GM12872 (cell line): ENCODE measurements around the gene TMEM150C.

ENCODE experiments used
- CTCF ChIP-seq: IDR thresholded peaks from 3 replicates; pipeline ENCODE4 v1.5.1; 2011; ENCODE audit warnings: low read depth, mild to moderate bottlenecking, low read length, moderate library complexity; ENCODE audit not compliant: insufficient read depth

Gene TMEM150C

GRCh38 chr4:82594456-82594855 is 32.7 kb upstream of the TMEM150C start:
- no peak for TF ChIP-seq CTCF

- no peak for TF ChIP-seq CTCF
Observed at GRCh38 chr4:82593411-82593810, 31.6 kb upstream of the TMEM150C start.

GRCh38 chr4:82592639-82593038 is 30.9 kb upstream of the TMEM150C start:
- no peak for TF ChIP-seq CTCF

GRCh38 chr4:82591592-82591991 is 29.8 kb upstream of the TMEM150C start:
- TF ChIP-seq CTCF, result no peak

GRCh38 chr4:82589756-82590155 is 28.0 kb upstream of the TMEM150C start:
- no peak for TF ChIP-seq CTCF

- no peak for TF ChIP-seq CTCF
Observed at GRCh38 chr4:82588771-82589270, 27.0 kb upstream of the TMEM150C start.

GRCh38 chr4:82587826-82588540 is 26.2 kb upstream of the TMEM150C start:
- no peak for TF ChIP-seq CTCF
